Bronchial epithelial cell (primary cell): ENCODE results near the gene CHRM4. TPM values are rescaled to one million over a fixed set of nuclear protein-coding genes. Genes with fewer than 3 reads are reported as not detected.

ENCODE experiments used
- DNase-seq: peaks from one replicate; pipeline ENCODE4 v3.0.0-alpha.2; 2010; ENCODE audit warnings: low read depth
- FAIRE-seq: peaks from 2 replicates; lab custom pipeline; 2011; peaks lifted over from hg19 to GRCh38; lab: Jason Lieb, UNC
- H3K27me3 ChIP-seq: 2 replicates; pipeline ENCODE4 v1.5.1; 2011; ENCODE audit warnings: low read length; ENCODE audit not compliant: control insufficient read depth, insufficient read depth
- H3K36me3 ChIP-seq: 2 replicates; pipeline ENCODE4 v1.5.1; 2011; ENCODE audit warnings: low read length; ENCODE audit not compliant: control insufficient read depth, insufficient read depth
- H3K4me3 ChIP-seq: 2 replicates; pipeline ENCODE4 v1.5.1; 2011; ENCODE audit warnings: mild to moderate bottlenecking, low read depth, low read length, control low read depth
- CTCF ChIP-seq: IDR thresholded peaks from 2 replicates; pipeline ENCODE4 v1.5.1; 2011; ENCODE audit warnings: mild to moderate bottlenecking, moderate library complexity, low read length, control low read depth, inconsistent platforms; ENCODE audit not compliant: insufficient read depth, severe bottlenecking
- total RNA-seq: library from RNA; depleted of rRNA; stranded (reverse); fragments of >200 nt; gene quantifications from 2 replicates; pipeline ENCODE4 v1.2.1, GENCODE V29; 2014

The CHRM4 gene
- total RNA-seq, 1 donor from 2014 or later: not detected

DNA sequence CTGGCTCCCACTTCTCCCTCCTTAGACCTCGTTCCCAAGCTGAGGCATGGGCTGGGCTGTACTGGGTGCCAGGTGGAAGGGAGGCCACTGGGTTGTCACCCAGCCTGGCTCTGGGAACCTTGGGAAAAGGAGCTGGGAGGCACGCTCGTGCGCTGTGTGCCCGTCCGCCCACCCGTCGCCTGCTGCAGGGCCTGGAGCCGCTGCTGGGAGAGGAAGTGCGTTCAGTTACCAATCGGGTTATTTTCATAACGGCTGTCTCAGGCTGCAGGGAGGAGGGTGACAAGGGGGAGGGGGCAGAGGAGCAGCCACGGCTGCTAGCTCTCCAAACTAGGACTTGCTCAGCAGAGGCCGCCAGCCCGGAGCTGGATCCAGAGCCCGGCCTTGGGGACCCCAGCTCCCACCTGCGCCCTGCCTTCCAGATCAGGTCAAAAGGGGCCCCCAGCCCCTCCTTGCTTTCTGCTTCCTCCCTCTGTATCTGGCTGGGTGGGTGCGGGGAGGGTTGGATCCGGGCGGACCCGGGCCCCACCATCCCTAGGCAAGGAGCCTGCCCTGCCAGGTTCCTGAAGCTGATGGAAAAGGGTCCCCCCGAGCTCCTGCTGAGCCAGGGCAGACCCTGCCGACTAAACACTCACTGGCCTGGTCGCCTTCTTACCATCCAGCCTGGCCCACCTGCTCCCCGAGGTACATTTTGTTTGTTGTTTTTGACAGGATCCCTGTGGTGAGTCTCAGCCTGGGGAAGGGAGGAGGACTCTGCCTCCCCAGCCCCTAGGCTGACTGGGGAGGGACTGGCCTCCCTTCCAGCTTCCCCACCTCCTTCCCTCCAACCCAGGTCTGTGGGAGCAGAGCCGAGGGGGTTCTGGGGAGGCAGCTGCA, 30.1 kb downstream of the CHRM4 start:
- TF ChIP-seq CTCF: no peak
- Histone ChIP-seq H3K4me3 (no peak overlapping the region), H3K36me3 (no peaks in the 10 kb centered on the region), H3K27me3 (no peaks in the 10 kb centered on the region)
- no peak for DNase-seq
- no peak for FAIRE-seq

- DNase-seq: no peak
- no peak overlapping the region for H3K4me3 ChIP-seq
- no peak for FAIRE-seq
Measured at GRCh38 chr11:46360878-46361277, 30.7 kb downstream of the CHRM4 start.

GRCh38 chr11:46359953-46360352, 31.6 kb downstream of the CHRM4 start:
- peaks cover 4% of the 10 kb centered on the region for H3K36me3 ChIP-seq
- no peaks in the 10 kb centered on the region for H3K27me3 ChIP-seq
- DNase-seq (no peak), FAIRE-seq (no peak)
- TF ChIP-seq CTCF: no peak
- no peak overlapping the region for H3K4me3 ChIP-seq

More at GRCh38 chr11:46360878-46361277, 30.7 kb downstream of the CHRM4 start:
- Histone ChIP-seq H3K27me3 (no peaks in the 10 kb centered on the region), H3K36me3 (peaks cover 4% of the 10 kb centered on the region)
- no peak for TF ChIP-seq CTCF

DNA sequence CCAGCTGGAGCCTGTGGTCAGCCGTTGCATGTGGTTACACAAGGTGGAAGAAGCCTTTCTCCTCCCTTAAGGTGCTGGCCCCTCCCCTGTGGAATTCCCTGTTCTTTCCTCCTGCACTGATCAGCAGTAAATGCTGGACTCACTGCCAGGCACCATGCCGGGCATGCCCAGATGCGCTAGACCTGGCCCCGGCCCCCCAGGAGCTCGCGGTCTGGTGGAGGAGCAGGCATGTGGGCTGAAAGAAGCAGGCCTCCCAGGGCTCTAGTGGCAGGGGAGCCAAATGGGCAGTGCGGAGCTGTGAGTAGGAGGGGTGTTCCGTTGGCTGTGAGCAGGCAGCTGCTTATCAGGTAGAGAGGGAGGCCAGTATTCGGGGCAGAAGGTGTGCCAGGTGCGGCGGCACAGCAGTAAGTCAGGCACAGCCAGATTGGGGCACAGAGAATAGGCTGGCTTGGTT, 34.1 kb downstream of the CHRM4 start:
- Histone ChIP-seq H3K4me3 (peak overlapping the region; percentile 20), H3K27me3 (no peaks in the 10 kb centered on the region), H3K36me3 (peaks cover 4% of the 10 kb centered on the region)
- DNase-seq: peak; percentile 67
- no peak for TF ChIP-seq CTCF
- FAIRE-seq: no peak

DNA sequence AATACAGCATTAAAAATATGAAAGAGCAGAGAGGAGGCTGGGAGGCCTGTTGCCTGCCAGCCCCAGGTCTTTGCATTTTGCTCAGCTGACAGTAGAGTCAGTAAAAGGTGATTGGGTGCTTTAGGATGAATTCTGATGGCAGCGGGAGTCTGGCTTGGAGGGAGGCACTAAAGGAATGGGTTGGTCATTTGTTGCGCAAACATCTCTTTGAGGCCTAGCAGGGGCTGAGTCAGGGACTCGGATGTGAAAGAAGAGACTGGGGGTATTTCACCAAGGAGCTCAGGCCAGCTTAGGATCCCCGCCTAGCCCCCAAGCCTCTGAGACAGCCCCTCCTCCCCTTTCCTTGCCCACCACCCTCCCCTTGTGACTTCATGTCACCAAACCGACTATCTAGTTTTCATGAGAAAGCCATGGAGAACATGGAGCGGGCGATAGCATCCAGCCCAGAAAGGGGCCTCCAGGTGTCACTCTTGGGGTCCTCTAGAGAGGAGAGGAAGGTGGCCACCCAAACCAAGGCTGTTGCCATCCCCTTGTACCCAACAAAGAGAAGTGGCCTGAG, 34.6 kb downstream of the CHRM4 start:
- TF ChIP-seq CTCF: no peak
- H3K27me3 ChIP-seq: no peaks in the 10 kb centered on the region
- H3K4me3 ChIP-seq: no peak overlapping the region
- DNase-seq (peak; percentile 84), FAIRE-seq (no peak)
- H3K36me3 ChIP-seq: peaks cover 4% of the 10 kb centered on the region
